ENCODE results near the gene PRKCH.

Gene PRKCH

GRCh38 chr14:61281948-61282275 lies 39.5 kb upstream of the PRKCH start:
- no peak for DNase-seq (ENCODE audit: extremely low read depth, low read depth)
- no peak for TF ChIP-seq CTCF (IDR thresholded peaks at IDR 0.05; ENCODE audit: low read depth, low read length)

DNA sequence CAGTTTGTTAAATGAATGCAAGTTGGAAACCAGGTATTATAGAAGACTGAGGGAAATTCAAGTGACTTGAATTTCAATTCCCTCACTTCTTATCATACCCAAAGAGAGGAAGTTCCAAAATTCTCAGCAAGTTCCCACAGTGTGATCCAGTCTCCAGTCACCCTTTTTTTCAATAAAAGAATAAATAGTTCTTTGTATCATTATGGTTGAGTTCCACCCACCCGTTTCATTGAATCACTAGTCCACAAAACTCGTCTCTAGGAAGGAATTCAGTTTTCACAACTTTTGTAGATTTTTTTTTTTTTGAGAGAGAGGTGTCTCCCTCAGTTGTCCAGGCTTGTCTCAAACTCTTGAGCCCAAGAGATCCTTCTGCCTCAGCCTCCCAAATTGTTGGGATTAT lies 38.6 kb upstream of the PRKCH start:
- no peak for TF ChIP-seq CTCF (IDR thresholded peaks at IDR 0.05; ENCODE audit: low read depth, low read length)
- no peak for DNase-seq (ENCODE audit: extremely low read depth, low read depth)

- no peak for DNase-seq (ENCODE audit: extremely low read depth, low read depth)
- no peak for TF ChIP-seq CTCF (IDR thresholded peaks at IDR 0.05; ENCODE audit: low read depth, low read length)
Measured at GRCh38 chr14:61284001-61284400, 37.4 kb upstream of the PRKCH start.

DNA sequence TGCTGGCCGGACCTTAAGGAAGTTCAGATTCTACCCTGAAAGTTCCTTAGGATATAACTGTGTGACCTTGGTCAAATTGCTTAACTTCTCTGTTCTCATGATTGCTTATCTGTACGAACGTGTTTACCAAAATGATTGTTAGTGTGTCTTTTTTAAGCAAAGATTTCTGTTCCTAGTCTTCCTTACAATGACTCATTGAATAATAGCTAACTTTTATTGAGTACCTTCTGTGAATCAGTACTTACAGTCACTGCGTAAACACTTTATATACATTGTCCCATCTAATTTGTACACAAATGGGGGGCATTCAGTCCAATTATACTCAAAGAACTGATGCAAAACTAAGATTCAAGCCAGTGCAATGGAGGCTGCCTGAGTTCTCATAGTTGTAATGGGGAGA lies 36.0 kb upstream of the PRKCH start:
- TF ChIP-seq CTCF (IDR thresholded peaks at IDR 0.05; ENCODE audit: low read depth, low read length), result no peak
- no peak for DNase-seq (ENCODE audit: extremely low read depth, low read depth)

DNA sequence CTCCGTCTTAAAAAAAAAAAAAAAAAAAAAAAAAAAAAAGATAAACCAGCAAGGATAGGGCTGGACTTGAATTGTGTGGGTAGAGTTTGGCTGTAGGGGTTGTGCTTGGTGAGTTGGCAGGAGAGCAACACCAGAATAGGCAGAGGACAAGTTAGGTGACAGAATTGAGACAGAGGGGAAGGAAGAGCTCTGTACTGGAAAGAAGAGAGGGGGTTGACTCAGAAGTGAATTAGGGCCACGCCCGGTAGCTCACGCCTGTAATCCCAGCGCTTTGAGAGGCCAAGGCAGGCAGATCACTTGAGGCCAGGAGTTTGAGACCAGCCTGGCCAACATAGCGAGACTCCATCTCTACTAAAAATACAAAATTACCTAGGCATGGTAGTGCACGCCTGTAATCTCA lies 34.2 kb upstream of the PRKCH start:
- no peak for DNase-seq (ENCODE audit: extremely low read depth, low read depth)
- no peak for TF ChIP-seq CTCF (IDR thresholded peaks at IDR 0.05; ENCODE audit: low read depth, low read length)

- no peak for DNase-seq (ENCODE audit: extremely low read depth, low read depth)
- no peak for TF ChIP-seq CTCF (IDR thresholded peaks at IDR 0.05; ENCODE audit: low read depth, low read length)
Measured at GRCh38 chr14:61288228-61288627, 33.2 kb upstream of the PRKCH start.

DNA sequence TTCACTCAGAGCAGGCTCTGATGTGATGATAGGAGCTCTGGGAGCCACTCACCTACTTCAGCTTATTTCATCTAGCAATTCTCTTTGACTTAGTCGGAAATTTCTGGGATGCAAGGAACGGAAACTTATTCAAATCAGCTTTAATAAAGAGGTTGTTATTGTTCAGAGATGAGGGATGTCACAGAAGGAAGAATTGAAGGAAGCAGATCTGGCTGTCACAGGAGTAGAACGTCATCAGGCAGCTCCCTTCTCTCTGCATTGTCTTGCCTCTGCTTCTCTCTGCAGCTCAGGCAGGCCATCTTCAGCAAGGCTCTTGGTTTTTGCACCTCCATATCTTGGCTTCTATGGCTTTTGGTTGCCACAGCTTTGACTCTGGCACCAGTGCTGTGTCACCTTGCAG lies 32.7 kb upstream of the PRKCH start:
- DNase-seq (ENCODE audit: extremely low read depth, low read depth), result no peak
- TF ChIP-seq CTCF (IDR thresholded peaks at IDR 0.05; ENCODE audit: low read depth, low read length), result no peak

Measured in AG09319 (cell line).